Measurements from ENCODE around the gene GLO1.
"Not testable (repeated sequence)": the region's sequence is repeated elsewhere in the genome, so short reads cannot be mapped to it uniquely, and the experiment has no call there.

Gene GLO1

GRCh38 chr6:38701551-38701950, 1.4 kb downstream of the GLO1 start:
- no peak for ATAC-seq
- TF ChIP-seq ZFP30 (CRISPR knock-in tag; IDR thresholded peaks at IDR 0.05) (no peak), BACH2 (CRISPR knock-in tag; IDR thresholded peaks at IDR 0.05; ENCODE audit: borderline replicate concordance) (no peak), ZNF70 (CRISPR knock-in tag; IDR thresholded peaks at IDR 0.05) (no peak), TCF4 (CRISPR knock-in tag; IDR thresholded peaks at IDR 0.05; ENCODE audit: borderline replicate concordance) (no peak), GLIS3 (CRISPR knock-in tag; IDR thresholded peaks at IDR 0.05) (no peak), ZFP3 (CRISPR knock-in tag; IDR thresholded peaks at IDR 0.05) (no peak), PPARA (CRISPR knock-in tag; IDR thresholded peaks at IDR 0.05; ENCODE audit: borderline replicate concordance) (no peak), OSR1 (CRISPR knock-in tag; IDR thresholded peaks at IDR 0.05) (no peak), ZNF8 (CRISPR knock-in tag; IDR thresholded peaks at IDR 0.05) (no peak), PATZ1 (CRISPR knock-in tag; IDR thresholded peaks at IDR 0.05; ENCODE audit: borderline replicate concordance) (no peak), SNAI2 (CRISPR knock-in tag; IDR thresholded peaks at IDR 0.05) (no peak), TSHZ2 (CRISPR knock-in tag; IDR thresholded peaks at IDR 0.05) (no peak), ZNF565 (CRISPR knock-in tag; conservative IDR thresholded peaks at IDR 0.05; ENCODE audit: low read depth) (no peak), TOX (CRISPR knock-in tag; IDR thresholded peaks at IDR 0.05; ENCODE audit: borderline replicate concordance) (no peak), CSDC2 (CRISPR knock-in tag; IDR thresholded peaks at IDR 0.05) (no peak), RARB (CRISPR knock-in tag; IDR thresholded peaks at IDR 0.05) (no peak), ZC3H10 (CRISPR knock-in tag; IDR thresholded peaks at IDR 0.05) (no peak)
- TF ChIP-seq, protein P1, sequence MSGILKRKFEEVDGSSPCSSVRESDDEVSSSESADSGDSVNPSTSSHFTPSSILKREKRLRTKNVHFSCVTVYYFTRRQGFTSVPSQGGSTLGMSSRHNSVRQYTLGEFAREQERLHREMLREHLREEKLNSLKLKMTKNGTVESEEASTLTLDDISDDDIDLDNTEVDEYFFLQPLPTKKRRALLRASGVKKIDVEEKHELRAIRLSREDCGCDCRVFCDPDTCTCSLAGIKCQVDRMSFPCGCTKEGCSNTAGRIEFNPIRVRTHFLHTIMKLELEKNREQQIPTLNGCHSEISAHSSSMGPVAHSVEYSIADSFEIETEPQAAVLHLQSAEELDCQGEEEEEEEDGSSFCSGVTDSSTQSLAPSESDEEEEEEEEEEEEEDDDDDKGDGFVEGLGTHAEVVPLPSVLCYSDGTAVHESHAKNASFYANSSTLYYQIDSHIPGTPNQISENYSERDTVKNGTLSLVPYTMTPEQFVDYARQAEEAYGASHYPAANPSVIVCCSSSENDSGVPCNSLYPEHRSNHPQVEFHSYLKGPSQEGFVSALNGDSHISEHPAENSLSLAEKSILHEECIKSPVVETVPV (CRISPR knock-in tag; IDR thresholded peaks at IDR 0.05) = no peak
- TF ChIP-seq, protein P2, sequence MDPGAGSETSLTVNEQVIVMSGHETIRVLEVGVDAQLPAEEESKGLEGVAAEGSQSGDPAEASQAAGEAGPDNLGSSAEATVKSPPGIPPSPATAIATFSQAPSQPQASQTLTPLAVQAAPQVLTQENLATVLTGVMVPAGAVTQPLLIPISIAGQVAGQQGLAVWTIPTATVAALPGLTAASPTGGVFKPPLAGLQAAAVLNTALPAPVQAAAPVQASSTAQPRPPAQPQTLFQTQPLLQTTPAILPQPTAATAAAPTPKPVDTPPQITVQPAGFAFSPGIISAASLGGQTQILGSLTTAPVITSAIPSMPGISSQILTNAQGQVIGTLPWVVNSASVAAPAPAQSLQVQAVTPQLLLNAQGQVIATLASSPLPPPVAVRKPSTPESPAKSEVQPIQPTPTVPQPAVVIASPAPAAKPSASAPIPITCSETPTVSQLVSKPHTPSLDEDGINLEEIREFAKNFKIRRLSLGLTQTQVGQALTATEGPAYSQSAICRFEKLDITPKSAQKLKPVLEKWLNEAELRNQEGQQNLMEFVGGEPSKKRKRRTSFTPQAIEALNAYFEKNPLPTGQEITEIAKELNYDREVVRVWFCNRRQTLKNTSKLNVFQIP (CRISPR knock-in tag; IDR thresholded peaks at IDR 0.05; ENCODE audit: borderline replicate concordance, low read depth) = no peak
- TF ChIP-seq, protein P3, sequence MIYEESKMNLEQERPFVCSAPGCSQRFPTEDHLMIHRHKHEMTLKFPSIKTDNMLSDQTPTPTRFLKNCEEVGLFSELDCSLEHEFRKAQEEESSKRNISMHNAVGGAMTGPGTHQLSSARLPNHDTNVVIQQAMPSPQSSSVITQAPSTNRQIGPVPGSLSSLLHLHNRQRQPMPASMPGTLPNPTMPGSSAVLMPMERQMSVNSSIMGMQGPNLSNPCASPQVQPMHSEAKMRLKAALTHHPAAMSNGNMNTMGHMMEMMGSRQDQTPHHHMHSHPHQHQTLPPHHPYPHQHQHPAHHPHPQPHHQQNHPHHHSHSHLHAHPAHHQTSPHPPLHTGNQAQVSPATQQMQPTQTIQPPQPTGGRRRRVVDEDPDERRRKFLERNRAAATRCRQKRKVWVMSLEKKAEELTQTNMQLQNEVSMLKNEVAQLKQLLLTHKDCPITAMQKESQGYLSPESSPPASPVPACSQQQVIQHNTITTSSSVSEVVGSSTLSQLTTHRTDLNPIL (CRISPR knock-in tag; IDR thresholded peaks at IDR 0.05; ENCODE audit: low read depth) = no peak

DNA sequence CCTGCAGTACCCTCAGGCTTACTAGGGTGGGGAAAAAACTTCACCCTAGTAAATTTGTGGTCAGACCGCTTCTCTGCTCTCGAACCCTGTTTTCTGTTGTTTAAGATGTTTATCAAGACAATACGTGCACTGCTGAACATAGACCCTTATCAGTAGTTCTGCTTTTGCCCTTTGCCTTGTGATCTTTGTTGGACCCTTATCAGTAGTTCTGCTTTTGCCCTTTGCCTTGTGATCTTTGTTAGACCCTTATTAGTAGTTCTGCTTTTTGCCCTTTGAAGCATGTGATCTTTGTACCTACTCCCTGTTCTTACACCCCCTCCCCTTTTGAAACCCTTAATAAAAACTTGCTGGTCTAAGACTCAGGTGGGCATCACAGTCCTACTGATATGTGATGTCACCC, 3.2 kb downstream of the GLO1 start:
- not testable (repeated sequence) for ATAC-seq

GRCh38 chr6:38697846-38698245, 5.1 kb downstream of the GLO1 start:
- no peak for ATAC-seq
- TF ChIP-seq BACH2 (CRISPR knock-in tag; IDR thresholded peaks at IDR 0.05; ENCODE audit: borderline replicate concordance) = no peak
- no peak for TF ChIP-seq ZC3H10 (CRISPR knock-in tag; IDR thresholded peaks at IDR 0.05)
- TF ChIP-seq CSDC2 (CRISPR knock-in tag; IDR thresholded peaks at IDR 0.05) = no peak
- TF ChIP-seq ZNF565 (CRISPR knock-in tag; conservative IDR thresholded peaks at IDR 0.05; ENCODE audit: low read depth) = no peak
- TF ChIP-seq ZFP3 (CRISPR knock-in tag; IDR thresholded peaks at IDR 0.05) = no peak
- no peak for TF ChIP-seq OSR1 (CRISPR knock-in tag; IDR thresholded peaks at IDR 0.05)
- no peak for TF ChIP-seq TOX (CRISPR knock-in tag; IDR thresholded peaks at IDR 0.05; ENCODE audit: borderline replicate concordance)
- TF ChIP-seq, protein P1 (CRISPR knock-in tag; IDR thresholded peaks at IDR 0.05) = no peak
- TF ChIP-seq PPARA (CRISPR knock-in tag; IDR thresholded peaks at IDR 0.05; ENCODE audit: borderline replicate concordance) = no peak
- no peak for TF ChIP-seq ZNF70 (CRISPR knock-in tag; IDR thresholded peaks at IDR 0.05)
- TF ChIP-seq TCF4 (CRISPR knock-in tag; IDR thresholded peaks at IDR 0.05; ENCODE audit: borderline replicate concordance) = no peak
- TF ChIP-seq TSHZ2 (CRISPR knock-in tag; IDR thresholded peaks at IDR 0.05) = no peak
- no peak for TF ChIP-seq RARB (CRISPR knock-in tag; IDR thresholded peaks at IDR 0.05)
- TF ChIP-seq GLIS3 (CRISPR knock-in tag; IDR thresholded peaks at IDR 0.05) = no peak
- TF ChIP-seq ZFP30 (CRISPR knock-in tag; IDR thresholded peaks at IDR 0.05) = no peak
- TF ChIP-seq, protein P3 (CRISPR knock-in tag; IDR thresholded peaks at IDR 0.05; ENCODE audit: low read depth) = no peak
- no peak for TF ChIP-seq ESRRG (CRISPR knock-in tag; IDR thresholded peaks at IDR 0.05)

Measured in SK-N-SH treated with all-trans-retinoic acid at 6 μM for 48 hours (cell line).